ENCODE results near the gene ST13.

The ST13 gene

DNA sequence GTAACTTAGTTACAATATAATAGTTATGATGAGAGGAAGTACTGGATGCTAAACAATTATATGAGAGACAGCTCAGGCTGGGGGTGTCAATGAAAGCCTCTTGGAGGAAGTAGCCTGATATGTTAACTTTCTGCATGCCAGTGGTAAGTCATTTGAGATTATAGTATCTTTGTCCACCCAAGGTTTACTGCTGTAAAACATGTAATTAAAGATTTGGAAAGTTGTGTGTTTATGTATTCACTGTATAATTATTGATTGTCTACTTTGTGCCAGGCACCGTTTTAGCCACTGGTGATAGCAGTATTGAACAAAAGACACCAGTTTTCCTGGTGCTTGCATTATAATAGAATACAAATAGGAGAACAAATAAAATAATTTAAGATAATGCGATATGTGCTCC lies 6.1 kb upstream of the ST13 start:
- DNase-seq (ENCODE audit: extremely low spot score): no peak
- CTCF ChIA-PET: interaction anchor here (2.3 kb wide), 1 partner anchor 60 kb away, joined by 5 read pairs; no protein-coding TSS in a partner anchor
- POLR2A ChIA-PET: no interaction called here
- TF ChIP-seq, protein P1, sequence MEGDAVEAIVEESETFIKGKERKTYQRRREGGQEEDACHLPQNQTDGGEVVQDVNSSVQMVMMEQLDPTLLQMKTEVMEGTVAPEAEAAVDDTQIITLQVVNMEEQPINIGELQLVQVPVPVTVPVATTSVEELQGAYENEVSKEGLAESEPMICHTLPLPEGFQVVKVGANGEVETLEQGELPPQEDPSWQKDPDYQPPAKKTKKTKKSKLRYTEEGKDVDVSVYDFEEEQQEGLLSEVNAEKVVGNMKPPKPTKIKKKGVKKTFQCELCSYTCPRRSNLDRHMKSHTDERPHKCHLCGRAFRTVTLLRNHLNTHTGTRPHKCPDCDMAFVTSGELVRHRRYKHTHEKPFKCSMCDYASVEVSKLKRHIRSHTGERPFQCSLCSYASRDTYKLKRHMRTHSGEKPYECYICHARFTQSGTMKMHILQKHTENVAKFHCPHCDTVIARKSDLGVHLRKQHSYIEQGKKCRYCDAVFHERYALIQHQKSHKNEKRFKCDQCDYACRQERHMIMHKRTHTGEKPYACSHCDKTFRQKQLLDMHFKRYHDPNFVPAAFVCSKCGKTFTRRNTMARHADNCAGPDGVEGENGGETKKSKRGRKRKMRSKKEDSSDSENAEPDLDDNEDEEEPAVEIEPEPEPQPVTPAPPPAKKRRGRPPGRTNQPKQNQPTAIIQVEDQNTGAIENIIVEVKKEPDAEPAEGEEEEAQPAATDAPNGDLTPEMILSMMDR (IDR thresholded peaks at IDR 0.05; ENCODE audit: control extremely low read depth, extremely low read depth, low read depth, missing control alignments): no peak

DNA sequence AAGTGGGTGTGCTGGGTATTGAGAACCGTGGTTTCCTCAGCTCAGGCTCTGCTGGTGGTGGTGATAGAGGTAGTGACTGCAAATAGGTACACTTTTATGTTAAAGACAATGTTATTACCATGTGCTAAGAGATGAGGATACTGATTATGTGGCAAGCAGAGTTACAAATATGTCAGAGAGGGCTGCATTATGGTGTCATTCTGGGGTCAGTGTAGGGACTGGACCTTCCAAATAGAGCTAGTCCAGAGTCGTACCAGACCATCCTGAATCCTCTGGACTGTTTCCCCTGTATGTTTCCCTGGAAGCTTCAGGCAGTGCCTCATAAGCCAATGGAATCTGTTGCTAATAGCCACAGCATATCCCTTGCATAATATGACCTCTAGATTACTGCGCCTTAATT lies 5.6 kb upstream of the ST13 start, which contains the start of gene DNAJB7:
Gene DNAJB7, minus strand, starts transcription at position 101 of the 400 bp plus-strand sequence. CDS start 119 bp downstream, outside the sequence.
- TF ChIP-seq, protein P1 (IDR thresholded peaks at IDR 0.05; ENCODE audit: control extremely low read depth, extremely low read depth, low read depth, missing control alignments): no peak
- ChIA-PET CTCF (interaction anchor here (2.3 kb wide), 1 partner anchor 60 kb away, joined by 5 read pairs; no protein-coding TSS in a partner anchor), POLR2A (no interaction called here)
- DNase-seq (ENCODE audit: extremely low spot score): no peak

- DNase-seq (ENCODE audit: extremely low spot score): no peak
- ChIA-PET POLR2A (interaction anchor here (0.6 to 1.3 kb wide), 4 partner anchors 43 to 1767 kb away, joined by 3 to 4 read pairs (median 3); partner anchors contain the start of gene TEF), CTCF (interaction anchor here (0.9 to 4.2 kb wide), 9 partner anchors 11 to 380 kb away, joined by 3 to 24 read pairs (median 4); no protein-coding TSS in a partner anchor)
- TF ChIP-seq, protein P1 (IDR thresholded peaks at IDR 0.05; ENCODE audit: control extremely low read depth, extremely low read depth, low read depth, missing control alignments): no peak
Measured at GRCh38 chr22:40857309-40857855, 943 bp upstream of the ST13 start.

GRCh38 chr22:40855979-40856512 lies 393 bp downstream of the ST13 start:
- CTCF ChIA-PET: interaction anchor here (1.4 to 4.2 kb wide), 4 partner anchors 12 to 38 kb away, joined by 4 to 24 read pairs (median 6); no protein-coding TSS in a partner anchor
- POLR2A ChIA-PET: interaction anchor here (0.5 to 1.3 kb wide), 5 partner anchors 343 to 945 kb away, joined by 3 to 5 read pairs (median 4); partner anchors contain the start of genes CCDC134 and TEF

DNA sequence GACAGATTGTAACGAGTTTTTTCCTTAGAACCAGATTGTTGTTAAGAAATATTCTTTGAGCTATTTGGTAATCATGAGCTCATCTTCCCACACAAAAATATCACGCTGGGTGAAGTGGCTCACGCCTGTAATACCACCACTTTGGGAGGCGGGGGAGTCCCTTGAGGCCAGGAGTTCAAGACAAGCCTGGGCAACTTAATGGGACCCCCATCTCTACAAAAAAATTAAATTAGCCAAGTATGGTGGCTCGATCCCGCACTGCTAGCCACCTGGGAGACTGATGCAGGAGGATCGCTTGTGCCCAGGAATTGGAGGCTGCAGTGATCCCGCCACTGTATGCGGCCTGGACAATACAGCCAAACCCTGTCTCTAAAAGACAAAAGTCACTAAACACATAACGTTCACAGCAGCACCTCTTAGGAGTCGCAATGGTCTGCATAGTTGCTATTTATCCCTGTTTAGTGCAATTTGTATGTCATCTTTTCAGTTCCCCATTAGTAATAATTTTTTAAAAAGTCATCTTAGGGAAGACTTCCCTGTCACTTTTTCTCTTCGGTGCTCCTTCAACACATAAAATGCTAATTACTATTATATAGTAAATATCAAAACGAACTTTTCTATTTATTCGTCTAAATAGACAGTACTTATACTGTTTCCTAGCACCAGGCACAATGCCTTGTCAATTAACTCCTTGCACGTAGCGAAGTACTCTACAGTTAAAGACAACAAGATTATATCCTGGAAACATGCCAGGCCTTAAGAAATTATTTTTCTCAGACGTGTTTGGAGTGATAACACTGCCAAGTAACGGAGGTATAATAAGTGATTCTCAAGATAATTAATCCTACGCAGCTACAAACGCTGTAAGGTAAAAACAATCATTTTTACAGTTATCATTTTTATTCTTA lies 1.1 kb downstream of the ST13 start:
- CTCF ChIA-PET: interaction anchor here (1.4 to 4.2 kb wide), 3 partner anchors 13 to 67 kb away, joined by 4 to 24 read pairs (median 5); no protein-coding TSS in a partner anchor
- POLR2A ChIA-PET: interaction anchor here (0.6 kb wide), 1 partner anchor 14 kb away, joined by 4 read pairs; no protein-coding TSS in a partner anchor
- TF ChIP-seq, protein P1 (IDR thresholded peaks at IDR 0.05; ENCODE audit: control extremely low read depth, extremely low read depth, low read depth, missing control alignments): no peak
- DNase-seq (ENCODE audit: extremely low spot score): no peak

More at GRCh38 chr22:40855979-40856512, 393 bp downstream of the ST13 start:
- DNase-seq (ENCODE audit: extremely low spot score): peak; percentile 19
- TF ChIP-seq, protein P1 (IDR thresholded peaks at IDR 0.05; ENCODE audit: control extremely low read depth, extremely low read depth, low read depth, missing control alignments): no peak

GRCh38 chr22:40853961-40854360 lies 2.5 kb downstream of the ST13 start:
- no peak for DNase-seq (ENCODE audit: extremely low spot score)
- ChIA-PET CTCF (interaction anchor here (1.1 to 1.7 kb wide), 4 partner anchors 15 to 69 kb away, joined by 3 to 5 read pairs (median 4); no protein-coding TSS in a partner anchor), POLR2A (no interaction called here)
- TF ChIP-seq, protein P1 (IDR thresholded peaks at IDR 0.05; ENCODE audit: control extremely low read depth, extremely low read depth, low read depth, missing control alignments): no peak
